ENCODE measurements around the gene SLC35F3.
"Not testable (repeated sequence)": the region's sequence is repeated elsewhere in the genome, so short reads cannot be mapped to it uniquely, and the experiment has no call there.

Gene SLC35F3

GRCh38 chr1:234221601-234222000 is 317.1 kb downstream of the SLC35F3 start:
- no peak for DNase-seq (ENCODE audit: low read depth in 2 of 2)

- DNase-seq (ENCODE audit: low read depth in 2 of 2): no peak
Observed at GRCh38 chr1:234222561-234223280, 318.2 kb downstream of the SLC35F3 start.

- no peak for DNase-seq (ENCODE audit: low read depth in 2 of 2)
Observed at GRCh38 chr1:234226113-234226818, 321.8 kb downstream of the SLC35F3 start.

GRCh38 chr1:234226819-234227165 is 322.3 kb downstream of the SLC35F3 start:
- DNase-seq (ENCODE audit: low read depth in 2 of 2): no peak

- DNase-seq (ENCODE audit: low read depth in 2 of 2): no peak
Observed at GRCh38 chr1:234229581-234230387, 325.3 kb downstream of the SLC35F3 start.

- DNase-seq (ENCODE audit: low read depth in 2 of 2): no peak
Observed at GRCh38 chr1:234230414-234230862, 326.0 kb downstream of the SLC35F3 start.

- no peak for DNase-seq (ENCODE audit: low read depth in 2 of 2)
Observed at GRCh38 chr1:234231061-234231892, 326.8 kb downstream of the SLC35F3 start.

- no peak for DNase-seq (ENCODE audit: low read depth in 2 of 2)
Observed at GRCh38 chr1:234231893-234232276, 327.4 kb downstream of the SLC35F3 start.

- DNase-seq (ENCODE audit: low read depth in 2 of 2): no peak
Observed at GRCh38 chr1:234234199-234234598, 329.7 kb downstream of the SLC35F3 start.

GRCh38 chr1:234235434-234235881 is 331.0 kb downstream of the SLC35F3 start:
- no peak for DNase-seq (ENCODE audit: low read depth in 2 of 2)

GRCh38 chr1:234237393-234237792 is 332.9 kb downstream of the SLC35F3 start:
- DNase-seq (ENCODE audit: low read depth in 2 of 2): no peak

GRCh38 chr1:234238060-234238459 is 333.6 kb downstream of the SLC35F3 start:
- no peak for DNase-seq (ENCODE audit: low read depth in 2 of 2)

GRCh38 chr1:234239515-234239914 is 335.0 kb downstream of the SLC35F3 start:
- no peak for DNase-seq (ENCODE audit: low read depth in 2 of 2)

GRCh38 chr1:234239936-234240335 is 335.5 kb downstream of the SLC35F3 start:
- DNase-seq (ENCODE audit: low read depth in 2 of 2): no peak

GRCh38 chr1:234240680-234241079 is 336.2 kb downstream of the SLC35F3 start:
- no peak for DNase-seq (ENCODE audit: low read depth in 2 of 2)

GRCh38 chr1:234241941-234242490 is 337.5 kb downstream of the SLC35F3 start:
- no peak for DNase-seq (ENCODE audit: low read depth in 2 of 2)

- DNase-seq (ENCODE audit: low read depth in 2 of 2): no peak
Observed at GRCh38 chr1:234243521-234244260, 339.2 kb downstream of the SLC35F3 start.

GRCh38 chr1:234244482-234244881 is 340.0 kb downstream of the SLC35F3 start:
- DNase-seq (ENCODE audit: low read depth in 2 of 2): no peak

- DNase-seq (ENCODE audit: low read depth in 2 of 2): no peak
Observed at GRCh38 chr1:234246638-234247116, 342.2 kb downstream of the SLC35F3 start.

- not testable (repeated sequence) for DNase-seq (ENCODE audit: low read depth in 2 of 2)
Observed at GRCh38 chr1:234247746-234248145, 343.3 kb downstream of the SLC35F3 start.

Measured in stimulated activated CD8-positive, alpha-beta memory T cell treated with anti-CD3 and anti-CD28 coated beads, Interleukin-7, amount 100 ng/mL, for 4 hours (primary cell).